GM12872 (cell line): Measurements from ENCODE around the gene MSH5.

Experiments used
- CTCF ChIP-seq: IDR thresholded peaks from 3 replicates; pipeline ENCODE4 v1.5.1; 2011; ENCODE audit warnings: low read depth, mild to moderate bottlenecking, low read length, moderate library complexity; ENCODE audit not compliant: insufficient read depth

Gene MSH5

GRCh38 chr6:31697555-31697954, 42.2 kb upstream of the MSH5 start:
- TF ChIP-seq CTCF = no peak

- no peak for TF ChIP-seq CTCF
These were observed 38.9 kb upstream of the MSH5 start for GRCh38 chr6:31700740-31701401.

- no peak for TF ChIP-seq CTCF
These were observed 38.0 kb upstream of the MSH5 start for GRCh38 chr6:31701666-31702404.

- no peak for TF ChIP-seq CTCF
These were observed 37.4 kb upstream of the MSH5 start for GRCh38 chr6:31702405-31702818.

GRCh38 chr6:31702819-31703716, 36.7 kb upstream of the MSH5 start, which contains the start of gene ABHD16A:
Gene ABHD16A, minus strand, starts transcription at chr6:31703324. Its CDS starts 43 bp downstream, at chr6:31703281.
- TF ChIP-seq CTCF = no peak

- TF ChIP-seq CTCF = no peak
These were observed 33.9 kb upstream of the MSH5 start for GRCh38 chr6:31705931-31706330.

- no peak for TF ChIP-seq CTCF
These were observed 33.2 kb upstream of the MSH5 start, which contains the start of gene LY6G6F for GRCh38 chr6:31706599-31706998. Gene LY6G6F, plus strand, starts transcription at chr6:31706866. Its CDS starts 41 bp downstream, at chr6:31706907.
